ENCODE measurements around the gene PODN. TPM values are rescaled to one million over a fixed set of nuclear protein-coding genes. Genes with fewer than 3 reads are reported as not detected.

The PODN gene
- total and polyA plus RNA-seq, 2 of the 4 experiments (the other 2 are of a cell fraction), result 0.54 to 6.2 TPM

GRCh38 chr1:53128401-53128800 lies 66.4 kb downstream of the PODN start:
- H3K9me1 ChIP-seq (ENCODE audit: insufficient read depth, low read length), result peaks cover 16% of the 10 kb centered on the region; the same call in 1 of the 2 replicates
- no peak overlapping the region for H2AK9ac ChIP-seq (replicated peaks; ENCODE audit: low read depth, low read length, poor library complexity)
- no peak overlapping the region for H3K23ac ChIP-seq (ENCODE audit: low read depth, low read length)
- no peaks in the 10 kb centered on the region for H3K9me3 ChIP-seq (ENCODE audit: control insufficient read depth, insufficient read depth, low read length)
- dilution Hi-C loops (cut with HindIII; ENCODE audit: low sequenced_read_pairs, unreplicated experiment), result no loop called here
- CTCF ChIA-PET, result no interaction called here
- H3K4me3 ChIP-seq (ENCODE audit: insufficient read depth, low read depth, low read length), result no peak overlapping the region
- ATAC-seq (ENCODE audit: low read depth) (no peak), DNase-seq (no peak)
- in situ Hi-C loops (cut with MboI; ENCODE audit: low sequenced_read_pairs), result no loop called here
- 100% methylated on average over 3 of the region's 4 CpGs; no CpG with 5 or more reads in 1 of the 2 experiments for WGBS, 2 experiments (ENCODE audit: extremely low coverage in 2 of 2, insufficient read length in 1 of 2)
- H3K27ac ChIP-seq (ENCODE audit: insufficient read depth, low read length), result no peak overlapping the region
- no peak overlapping the region for H3K14ac ChIP-seq (replicated peaks; ENCODE audit: low read depth, low read length)
- H3K4ac ChIP-seq (ENCODE audit: low read depth, low read length), result no peak overlapping the region; the same call in 1 of the 2 replicates
- peaks cover 23% of the 10 kb centered on the region for H3K4me1 ChIP-seq (ENCODE audit: control insufficient read depth, insufficient read depth, low read length)
- H2BK20ac ChIP-seq (ENCODE audit: low read depth, low read length), result no peak overlapping the region
- H2BK15ac ChIP-seq (ENCODE audit: low read depth, low read length), result no peak overlapping the region
- no peak overlapping the region for H4K8ac ChIP-seq (ENCODE audit: low read depth in 2 of 2, low read length in 2 of 2)
- POLR2A ChIA-PET (ENCODE audit: unreplicated experiment), result no interaction called here
- H2AK5ac ChIP-seq (ENCODE audit: low read depth, low read length), result no peak overlapping the region
- intact Hi-C loops (cut with micrococcal nuclease), result no loop called here
- H3K27me3 ChIP-seq (ENCODE audit: control insufficient read depth, insufficient read depth, low read length), result no peaks in the 10 kb centered on the region
- H4K5ac ChIP-seq (ENCODE audit: low read depth, low read length), result no peak overlapping the region
- H2BK5ac ChIP-seq (ENCODE audit: low read depth, low read length, poor library complexity, severe bottlenecking), result no peak overlapping the region
- TF ChIP-seq USF2 (IDR thresholded peaks at IDR 0.05; ENCODE audit: low read depth, low read length) (no peak), RFX5 (IDR thresholded peaks at IDR 0.05; ENCODE audit: low read depth, low read length) (no peak), BHLHE40 (IDR thresholded peaks at IDR 0.05; ENCODE audit: low read depth, low read length) (no peak), CEBPB (IDR thresholded peaks at IDR 0.05; ENCODE audit: low read depth, low read length) (no peak)
- no peaks in the 10 kb centered on the region for H4K20me1 ChIP-seq (ENCODE audit: insufficient read depth, low read length)
- H4K91ac ChIP-seq (ENCODE audit: insufficient read depth, low read depth, low read length), result no peak overlapping the region
- no peak overlapping the region for H3K4me2 ChIP-seq (ENCODE audit: low read depth, low read length)
- H3K56ac ChIP-seq (ENCODE audit: extremely low read depth, insufficient read depth, low read length), result no peak overlapping the region
- no peaks in the 10 kb centered on the region for H3K79me1 ChIP-seq (ENCODE audit: low read depth in 1 of 2, low read length in 2 of 2)
- no peak overlapping the region for H3K9ac ChIP-seq (ENCODE audit: low read depth, low read length)
- no TSS peak for BruUV-seq (replicated peaks)
- H3K36me3 ChIP-seq (ENCODE audit: control insufficient read depth, insufficient read depth, low read length), result no peaks in the 10 kb centered on the region
- no peak overlapping the region for H3K18ac ChIP-seq (ENCODE audit: low read depth, low read length)
- H2AFZ ChIP-seq (replicated peaks; ENCODE audit: low read length, poor library complexity), result no peak overlapping the region
- H2BK120ac ChIP-seq (ENCODE audit: low read depth, low read length), result no peak overlapping the region; the same call in 1 of the 2 replicates
